Hematopoietic multipotent progenitor cell treated with erythropoietin and hydrocortisone succinate and interleukin-3 and kit ligand, for 8 days (in vitro differentiated cells): ENCODE measurements around the gene OR4E1.
"Not testable (repeated sequence)": the region's sequence is repeated elsewhere in the genome, so short reads cannot be mapped to it uniquely, and the experiment has no call there.

Source experiments
- DNase-seq: peaks from one replicate; pipeline ENCODE4 v3.0.0-alpha.2; 2015

The OR4E1 gene

DNA sequence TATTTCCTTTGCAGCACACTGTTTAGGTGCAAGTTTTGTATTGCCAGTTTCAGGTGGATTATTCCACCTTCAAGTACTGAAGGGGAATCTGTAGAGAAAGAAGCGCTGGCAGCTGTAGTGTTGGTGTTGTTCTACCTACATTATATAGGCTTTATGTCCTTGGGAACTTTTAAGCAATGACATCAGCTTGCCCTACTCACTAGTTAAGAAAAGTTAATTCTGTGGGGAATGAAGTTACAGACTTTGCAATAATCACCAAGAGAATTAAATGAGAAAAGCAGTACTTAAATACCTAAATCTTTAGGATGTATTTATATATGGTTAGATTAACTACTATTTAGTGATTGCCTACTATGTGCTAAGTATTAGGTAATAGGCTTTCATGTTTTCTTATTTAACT, at the start of gene OR4E1:
Gene OR4E1 (minus strand): TSS at position 101 of the 400 bp plus-strand sequence. CDS start 2,883 bp downstream, outside the sequence.
- no peak for DNase-seq

- no peak for DNase-seq
Observed at GRCh38 chr14:21721504-21721903, 47.9 kb upstream of the OR4E1 start.

- no peak for DNase-seq
Observed at GRCh38 chr14:21719841-21720240, 46.2 kb upstream of the OR4E1 start.

GRCh38 chr14:21714318-21714929, 40.8 kb upstream of the OR4E1 start:
- DNase-seq = no peak

- no peak for DNase-seq
Observed at GRCh38 chr14:21712036-21712435, 38.4 kb upstream of the OR4E1 start.

DNA sequence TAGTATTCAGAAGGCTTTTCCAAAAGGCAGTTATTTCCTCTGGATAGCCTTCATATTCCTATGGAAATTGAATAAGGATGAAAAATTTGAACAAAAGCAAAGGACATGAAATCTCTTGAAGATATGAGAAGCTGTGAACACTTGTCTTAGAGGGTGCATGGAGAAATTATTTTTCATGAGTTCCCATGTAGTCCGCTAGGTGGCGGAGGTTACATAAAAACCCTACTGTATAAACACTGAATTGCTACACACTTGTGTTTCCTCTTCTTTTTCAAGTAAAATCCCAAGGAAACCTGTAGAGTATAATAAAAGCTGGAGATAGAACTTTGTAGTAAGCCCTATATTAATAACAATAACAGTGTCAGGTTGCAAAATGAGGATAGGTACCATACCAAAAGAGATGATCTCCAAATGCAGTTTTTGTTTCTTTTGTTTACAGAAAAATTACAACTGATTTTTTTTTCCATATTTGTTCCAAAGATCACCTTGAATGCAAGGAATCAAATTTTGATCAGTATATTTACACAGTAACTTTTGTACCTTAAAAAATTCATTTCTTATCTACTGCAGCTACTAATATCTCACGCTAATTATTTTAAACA, 37.8 kb upstream of the OR4E1 start:
- peak; percentile 55 for DNase-seq

GRCh38 chr14:21704338-21704737, 30.7 kb upstream of the OR4E1 start:
- DNase-seq = no peak

DNA sequence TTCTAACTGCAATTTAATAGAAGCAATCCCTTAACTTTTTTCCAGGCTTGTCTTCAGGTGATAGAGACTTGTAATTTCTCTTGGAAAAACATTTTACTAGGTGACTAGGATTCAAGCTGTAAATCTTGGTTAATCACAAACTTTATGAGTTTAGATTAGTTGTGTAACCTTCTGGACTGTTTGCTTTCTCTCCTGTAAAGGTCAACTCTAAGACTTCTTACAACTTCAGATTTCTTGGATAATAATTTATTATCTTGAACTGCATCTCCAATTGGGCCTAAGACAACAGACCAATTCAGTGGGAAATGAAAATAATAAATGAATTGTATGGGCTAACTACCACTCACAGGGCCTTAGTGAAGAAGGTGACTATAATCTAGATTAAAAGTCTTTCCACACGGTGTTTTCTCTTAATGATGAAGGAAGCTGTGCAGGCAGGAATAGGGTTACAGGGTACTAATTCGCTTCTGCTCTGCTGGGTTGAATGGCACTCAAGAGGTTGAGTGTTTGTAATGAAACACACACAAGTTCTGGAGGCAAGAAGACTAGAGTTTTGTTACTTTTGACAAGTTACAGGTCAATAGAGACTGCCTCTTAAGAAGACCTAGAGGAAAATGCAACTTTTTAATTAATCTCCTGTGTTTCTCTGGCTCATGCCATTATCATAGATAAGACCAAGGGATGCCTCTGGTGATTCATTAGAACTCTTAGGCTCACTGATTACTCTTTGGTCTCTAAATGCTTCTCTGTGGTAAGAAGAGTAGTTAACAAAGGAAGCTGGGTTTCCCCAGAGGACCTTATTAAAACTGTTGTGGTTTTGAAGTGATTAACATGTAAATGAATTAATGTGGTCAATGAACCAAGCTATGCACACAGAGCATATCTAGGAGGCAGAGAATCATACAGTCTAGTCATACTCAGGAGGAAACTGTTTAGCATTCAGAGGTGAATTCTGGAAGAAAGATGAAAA, 30.0 kb upstream of the OR4E1 start:
- no peak for DNase-seq

- DNase-seq = no peak
Observed at GRCh38 chr14:21702316-21702715, 28.7 kb upstream of the OR4E1 start.

GRCh38 chr14:21699551-21699950, 25.9 kb upstream of the OR4E1 start:
- no peak for DNase-seq

GRCh38 chr14:21698538-21698937, 24.9 kb upstream of the OR4E1 start:
- not testable (repeated sequence) for DNase-seq

DNA sequence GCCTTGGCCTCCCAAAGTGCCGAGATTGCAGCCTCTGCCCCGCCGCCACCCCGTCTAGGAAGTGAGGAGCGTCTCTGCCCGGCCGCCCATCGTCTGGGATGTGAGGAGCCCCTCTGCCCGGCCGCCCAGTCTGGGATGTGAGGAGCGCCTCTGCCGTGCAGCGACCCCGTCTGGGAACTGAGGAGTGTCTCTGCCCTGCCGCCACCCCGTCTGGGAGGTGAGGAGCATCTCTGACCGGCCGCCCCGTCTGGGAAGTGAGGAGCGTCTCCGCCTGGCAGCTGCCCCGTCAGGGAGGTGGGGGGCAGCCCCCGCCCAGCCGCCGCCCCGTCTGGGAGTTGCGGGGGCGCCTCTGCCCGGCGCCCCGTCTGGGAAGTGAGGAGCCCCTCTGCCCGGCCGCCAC, 24.0 kb upstream of the OR4E1 start:
- DNase-seq = not testable (repeated sequence)

GRCh38 chr14:21694425-21694824, 20.8 kb upstream of the OR4E1 start:
- DNase-seq = no peak

- DNase-seq = no peak
Observed at GRCh38 chr14:21686468-21686867, 12.8 kb upstream of the OR4E1 start.

DNA sequence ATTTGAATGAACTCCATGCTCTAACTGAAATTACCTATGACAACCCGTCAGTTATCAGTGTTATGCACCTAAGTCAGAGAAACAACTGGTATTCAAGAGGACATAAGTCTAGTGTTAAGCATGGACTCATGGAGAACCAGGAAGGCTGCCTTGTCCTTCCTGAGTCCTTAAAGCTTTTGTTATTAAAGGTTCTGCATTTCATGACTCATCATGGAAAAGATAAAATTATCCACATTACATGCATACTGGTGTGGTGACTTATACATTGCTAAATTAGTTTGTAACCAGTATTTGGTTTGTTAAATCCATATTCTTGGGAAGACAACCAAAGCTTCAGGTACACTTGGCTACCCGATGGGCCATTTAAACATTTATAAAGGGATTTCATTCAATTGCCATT, 6.5 kb upstream of the OR4E1 start:
- no peak for DNase-seq

DNA sequence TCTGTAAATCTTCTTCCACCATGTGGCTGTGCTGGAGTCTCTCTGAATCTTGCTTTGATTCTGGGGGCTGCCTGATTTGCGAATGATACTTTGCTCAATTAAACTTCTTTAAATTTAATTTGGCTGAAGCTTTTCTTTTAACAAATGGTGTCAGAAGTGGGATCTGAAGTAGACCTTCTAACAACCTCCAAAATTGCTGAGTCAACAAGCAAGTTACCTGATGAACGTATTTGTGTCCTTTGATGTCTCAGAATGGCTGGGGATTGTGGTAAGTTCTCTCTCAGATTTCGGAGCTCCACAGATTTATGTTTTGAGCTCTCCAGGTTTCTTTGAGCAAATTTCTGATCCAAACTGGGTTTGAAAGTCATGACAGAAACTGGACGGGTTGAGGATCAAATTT, 1.9 kb upstream of the OR4E1 start:
- DNase-seq = no peak

DNA sequence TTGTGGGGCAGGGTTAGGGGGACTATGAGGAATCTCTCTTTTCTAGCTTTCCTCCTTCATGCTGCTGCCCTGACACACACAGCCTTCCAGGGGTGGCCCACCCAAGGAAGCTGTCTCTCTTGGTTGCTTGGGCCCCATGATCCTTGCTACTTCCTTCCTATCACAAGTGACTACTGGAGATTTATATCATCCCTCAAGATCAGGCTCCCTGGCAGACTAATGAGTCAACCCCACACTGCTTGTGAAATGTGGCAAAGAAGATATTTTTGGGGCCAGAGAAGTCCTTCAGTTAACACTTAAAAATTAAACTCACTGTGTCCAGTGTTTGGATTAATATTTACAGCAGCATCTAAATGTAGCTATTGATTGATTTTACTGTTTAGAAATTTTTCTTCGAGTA, 1.5 kb downstream of the OR4E1 start:
- no peak for DNase-seq

DNA sequence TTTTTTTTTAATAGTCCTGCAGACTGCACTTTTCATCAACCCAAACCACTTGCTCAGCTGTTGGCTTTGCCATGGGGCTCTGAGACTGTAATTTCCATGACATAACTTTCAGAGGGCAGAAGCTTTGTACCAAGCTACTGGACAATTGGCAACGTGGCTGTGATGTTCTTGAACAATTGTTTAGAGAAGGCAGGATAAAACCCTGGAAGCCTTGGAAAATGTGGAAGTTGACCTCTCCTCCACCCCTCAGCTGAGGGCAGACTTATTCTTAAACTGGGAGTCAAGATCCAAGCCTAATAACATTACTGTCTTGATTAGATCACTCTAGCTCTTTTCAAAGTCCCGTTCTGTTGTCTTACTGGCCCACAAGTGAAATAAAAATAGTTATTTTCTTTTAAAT, 2.2 kb downstream of the OR4E1 start:
- DNase-seq = no peak

DNA sequence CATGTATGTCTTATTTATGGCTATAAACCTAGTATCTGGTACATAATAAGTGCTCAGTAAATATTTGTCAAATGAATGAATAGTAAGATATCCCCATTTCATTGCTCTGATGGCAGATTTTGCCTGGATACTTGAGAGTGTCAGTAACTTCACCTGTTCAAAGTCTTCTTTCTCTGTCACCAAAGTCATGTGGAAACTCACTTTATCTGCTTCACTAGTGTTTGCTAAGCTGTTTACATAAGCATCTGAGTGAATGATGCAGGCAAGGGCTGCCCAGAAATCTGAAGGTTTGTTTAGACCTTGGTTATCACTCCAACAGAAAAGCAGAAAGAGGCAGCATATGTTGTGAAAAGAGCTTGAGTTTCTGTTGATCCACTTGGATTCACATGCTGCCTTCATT, 4.3 kb downstream of the OR4E1 start:
- no peak for DNase-seq

DNA sequence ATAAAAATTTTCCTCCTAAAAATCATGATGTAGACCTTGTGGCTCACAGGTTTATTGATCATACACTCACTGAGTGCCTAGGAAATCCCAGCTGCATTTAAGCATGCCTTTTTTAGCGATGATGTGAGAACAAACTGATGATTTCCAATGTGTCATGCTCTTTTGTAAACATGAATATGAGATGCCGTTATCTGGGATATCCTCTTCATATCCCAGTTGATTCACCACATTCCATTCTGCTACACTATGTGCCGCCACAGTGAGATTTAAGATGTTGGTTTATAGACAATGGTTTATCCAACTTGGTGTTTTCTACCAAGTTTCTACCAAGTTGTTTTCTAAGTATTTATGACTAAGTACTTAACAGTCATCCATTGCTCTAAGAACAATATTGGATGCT, 5.2 kb downstream of the OR4E1 start:
- no peak for DNase-seq

DNA sequence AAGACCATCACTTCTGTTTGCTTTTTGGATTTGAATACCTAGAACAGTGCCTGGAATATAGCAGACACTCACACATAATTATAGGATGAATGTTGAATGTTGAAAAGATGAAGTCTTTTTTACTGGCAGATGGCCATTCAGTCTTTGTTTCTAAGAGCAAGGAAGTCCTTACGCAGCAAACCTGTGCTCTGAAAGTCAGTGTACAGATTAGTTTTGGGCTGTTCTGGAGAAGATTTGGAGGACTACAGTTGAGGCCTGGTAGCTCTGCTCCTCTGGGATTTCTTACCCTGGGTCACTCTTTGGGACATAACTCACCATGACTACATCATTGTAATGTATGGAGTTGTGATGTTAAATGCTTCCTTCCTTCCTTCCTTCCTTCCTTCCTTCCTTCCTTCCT, 16.6 kb downstream of the OR4E1 start:
- no peak for DNase-seq

DNA sequence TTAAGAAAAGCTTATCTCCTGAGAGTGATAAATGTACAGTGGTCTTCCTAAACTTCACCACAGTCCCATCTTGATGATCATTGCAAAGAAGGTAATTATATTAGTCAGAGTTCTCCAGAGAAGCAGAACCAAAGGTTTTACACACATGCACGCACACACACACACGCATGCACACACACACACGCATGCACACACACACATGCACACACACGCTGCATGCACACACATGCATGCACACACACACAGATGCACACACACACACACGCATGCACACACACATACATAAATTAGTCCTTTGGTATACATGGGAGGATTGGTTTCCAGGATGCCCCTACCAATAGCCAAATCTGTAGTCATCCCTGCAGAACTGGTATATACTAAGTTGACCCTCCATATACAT, 19.4 kb downstream of the OR4E1 start:
- no peak for DNase-seq

- DNase-seq = no peak
Observed at GRCh38 chr14:21653331-21653885, 20.2 kb downstream of the OR4E1 start, which contains the start of gene OR4E2. Gene OR4E2 (plus strand): TSS chr14:21653835. CDS start chr14:21665083, 11,248 bp downstream.
